Prostate gland (tissue), 2 donors: Measurements from ENCODE around the gene SPRR2A.

Source experiments
- POLR2A ChIP-seq: fragments of 450-650 bp; IDR thresholded peaks from one replicate; pipeline ENCODE4 v1.6.1; 2016; ENCODE audit warnings: antibody characterized with exemption, mild to moderate bottlenecking
- TF ChIP-seq, protein P1 (sequence below), 4 experiments: fragments of 200-600 bp in 2 of 4; fragments of 450-650 bp in 2 of 4; sonication (generic) in 2 of 4; IDR thresholded peaks; 1 replicate in 3 of 4; 2 replicates in 1 of 4; pipeline ENCODE4 v1.5.1; 2016 to 2019; ENCODE audit warnings: antibody characterized with exemption in 4 of 4, mild to moderate bottlenecking in 2 of 4, moderate library complexity in 2 of 4

DNA sequence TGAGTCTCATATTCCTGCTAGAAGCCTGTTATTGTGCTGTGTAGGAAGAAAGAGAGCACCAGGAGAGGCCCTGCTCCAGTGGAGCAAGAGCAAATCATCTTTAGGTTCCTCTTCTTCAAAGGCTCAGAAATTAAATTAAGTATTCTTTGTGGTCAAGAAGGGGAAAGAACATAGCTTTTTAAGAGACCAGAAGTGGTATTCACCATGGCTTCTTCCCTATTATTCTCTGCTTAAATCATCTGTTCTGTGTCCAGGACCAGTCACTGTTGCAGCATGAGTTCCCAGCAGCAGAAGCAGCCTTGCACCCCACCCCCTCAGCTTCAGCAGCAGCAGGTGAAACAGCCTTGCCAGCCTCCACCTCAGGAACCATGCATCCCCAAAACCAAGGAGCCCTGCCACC, 25.2 kb downstream of the SPRR2A start:
- TF ChIP-seq, protein P1, sequence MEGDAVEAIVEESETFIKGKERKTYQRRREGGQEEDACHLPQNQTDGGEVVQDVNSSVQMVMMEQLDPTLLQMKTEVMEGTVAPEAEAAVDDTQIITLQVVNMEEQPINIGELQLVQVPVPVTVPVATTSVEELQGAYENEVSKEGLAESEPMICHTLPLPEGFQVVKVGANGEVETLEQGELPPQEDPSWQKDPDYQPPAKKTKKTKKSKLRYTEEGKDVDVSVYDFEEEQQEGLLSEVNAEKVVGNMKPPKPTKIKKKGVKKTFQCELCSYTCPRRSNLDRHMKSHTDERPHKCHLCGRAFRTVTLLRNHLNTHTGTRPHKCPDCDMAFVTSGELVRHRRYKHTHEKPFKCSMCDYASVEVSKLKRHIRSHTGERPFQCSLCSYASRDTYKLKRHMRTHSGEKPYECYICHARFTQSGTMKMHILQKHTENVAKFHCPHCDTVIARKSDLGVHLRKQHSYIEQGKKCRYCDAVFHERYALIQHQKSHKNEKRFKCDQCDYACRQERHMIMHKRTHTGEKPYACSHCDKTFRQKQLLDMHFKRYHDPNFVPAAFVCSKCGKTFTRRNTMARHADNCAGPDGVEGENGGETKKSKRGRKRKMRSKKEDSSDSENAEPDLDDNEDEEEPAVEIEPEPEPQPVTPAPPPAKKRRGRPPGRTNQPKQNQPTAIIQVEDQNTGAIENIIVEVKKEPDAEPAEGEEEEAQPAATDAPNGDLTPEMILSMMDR (IDR thresholded peaks at IDR 0.05): no peak
- no peak for TF ChIP-seq POLR2A
